SK-N-SH (cell line): ENCODE measurements around the gene FDX1. TPM values are rescaled to one million over a fixed set of nuclear protein-coding genes. Genes with fewer than 3 reads are reported as not detected.

Experiments used
- CTCF ChIA-PET: fragments of 300-600, 350-600 bp; formaldehyde crosslinking; extraction: SDS; loops from one replicate; lab custom pipeline; 2021; lab: Yijun Ruan, JAX
- POLR2A ChIA-PET: fragments of 350-600 bp; sonication (Branson Sonifier 250); formaldehyde crosslinking; extraction: SDS; loops from one replicate; lab custom pipeline; 2020; ENCODE audit warnings: antibody characterized with exemption, inconsistent platforms; lab: Yijun Ruan, JAX
- DNase-seq: peaks from one replicate; pipeline ENCODE4 v3.0.0; 2012
- H2AFZ ChIP-seq: fragments of 200-600 bp; sonication (generic); 2 replicates; pipeline ENCODE4 v1.8.1; 2016; ENCODE audit warnings: antibody characterized with exemption, mild to moderate bottlenecking, low read depth
- H3F3A ChIP-seq: fragments of 200-600 bp; sonication (generic); replicated peaks from 2 replicates; pipeline ENCODE3; 2016; ENCODE audit warnings: antibody characterized with exemption, mild to moderate bottlenecking; ENCODE audit not compliant: insufficient read depth
- H3K27ac ChIP-seq, 2 experiments: fragments of 200-500 bp in 1 of 2; fragments of 200-600 bp in 1 of 2; sonication (Bioruptor generic) in 1 of 2; sonication (generic), shearing (Covaris generic) in 1 of 2; 2 replicates each; pipeline versions ENCODE4 v1.5.1 to v1.6.1; 2014 to 2016; ENCODE audit warnings: low read depth in 2 of 2, inconsistent platforms in 1 of 2, low read length in 1 of 2, mild to moderate bottlenecking in 1 of 2, mixed read lengths in 1 of 2
- H3K27me3 ChIP-seq: fragments of 200-600 bp; sonication (generic), shearing (Covaris generic); 2 replicates; pipeline ENCODE4 v1.6.1; 2016; ENCODE audit warnings: mixed run types; ENCODE audit not compliant: insufficient read depth
- H3K36me3 ChIP-seq, 2 experiments: fragments of 200-500 bp in 1 of 2; fragments of 200-600 bp in 1 of 2; sonication (Bioruptor generic) in 1 of 2; sonication (generic) in 1 of 2; replicated peaks in 1 of 2; 2 replicates each; pipeline versions ENCODE3 to v1.5.1; 2014 to 2016; ENCODE audit warnings: low read length in 1 of 2, mild to moderate bottlenecking in 1 of 2; ENCODE audit not compliant: insufficient read depth in 2 of 2, control insufficient read depth in 1 of 2
- H3K4me1 ChIP-seq, 2 experiments: fragments of 200-500 bp in 1 of 2; fragments of 200-600 bp in 1 of 2; sonication (Bioruptor generic) in 1 of 2; sonication (generic), shearing (Covaris generic) in 1 of 2; 2 replicates each; pipeline versions ENCODE4 v1.5.1 to v1.6.1; 2014 to 2016; ENCODE audit warnings: low read depth in 1 of 2, low read length in 1 of 2, mixed run types in 1 of 2; ENCODE audit not compliant: insufficient read depth in 2 of 2, control insufficient read depth in 1 of 2
- H3K4me2 ChIP-seq: fragments of 200-600 bp; sonication (generic), shearing (Covaris generic); 2 replicates; pipeline ENCODE4 v1.6.1; 2017; ENCODE audit warnings: mixed run types
- H3K4me3 ChIP-seq, 2 experiments: fragments of 200-500 bp in 1 of 2; fragments of 200-600 bp in 1 of 2; sonication (Bioruptor generic) in 1 of 2; sonication (generic), shearing (Covaris generic) in 1 of 2; 2 replicates each; pipeline versions ENCODE4 v1.5.1 to v1.8.1; 2014 to 2016; ENCODE audit warnings: low read depth in 2 of 2, inconsistent platforms in 1 of 2, low read length in 1 of 2, mild to moderate bottlenecking in 1 of 2, mixed read lengths in 1 of 2, moderate library complexity in 1 of 2
- H3K79me2 ChIP-seq: fragments of 200-600 bp; sonication (generic); 2 replicates; pipeline ENCODE4 v1.8.1; 2017; ENCODE audit warnings: mild to moderate bottlenecking; ENCODE audit not compliant: insufficient read depth
- H3K9ac ChIP-seq: fragments of 200-600 bp; sonication (generic); 2 replicates; pipeline ENCODE4 v1.6.1; 2017; ENCODE audit warnings: mixed run types
- H3K9me2 ChIP-seq: fragments of 200-600 bp; sonication (generic); 2 replicates; pipeline ENCODE4 v1.6.1; 2017; ENCODE audit warnings: mixed run types
- H3K9me3 ChIP-seq: fragments of 200-600 bp; sonication (generic); 2 replicates; pipeline ENCODE4 v1.6.1; 2017; ENCODE audit warnings: mixed run types, mild to moderate bottlenecking, moderate library complexity
- H4K20me1 ChIP-seq: fragments of 200-600 bp; sonication (generic); 2 replicates; pipeline ENCODE4 v1.6.1; 2017; ENCODE audit warnings: mild to moderate bottlenecking, mixed run types; ENCODE audit not compliant: insufficient read depth
- CHD2 ChIP-seq: fragments of 150-350 bp; IDR thresholded peaks from 2 replicates; pipeline ENCODE4 v1.6.1; 2018; ENCODE audit warnings: low read length; ENCODE audit not compliant: partially characterized antibody
- ELF1 ChIP-seq: IDR thresholded peaks from 2 replicates; pipeline ENCODE4 v1.4.0; 2012
- EZH2phosphoT487 ChIP-seq: fragments of 200-600 bp; sonication (generic); IDR thresholded peaks from 2 replicates; pipeline ENCODE4 v1.6.1; 2017; ENCODE audit warnings: low read depth, mixed run types, mild to moderate bottlenecking, antibody characterized with exemption, moderate library complexity, borderline replicate concordance
- JUND ChIP-seq: IDR thresholded peaks from 2 replicates; pipeline ENCODE4 v1.4.0; 2012
- MXI1 ChIP-seq: IDR thresholded peaks from 2 replicates; pipeline ENCODE4 v1.6.1; 2012; ENCODE audit warnings: mild to moderate bottlenecking, low read depth, low read length, improper control_type of control experiment
- NRF1 ChIP-seq: IDR thresholded peaks from 2 replicates; pipeline ENCODE4 v1.6.1; 2012; ENCODE audit warnings: low read depth, mild to moderate bottlenecking, low read length
- POLR2AphosphoS5 ChIP-seq: IDR thresholded peaks from 2 replicates; pipeline ENCODE4 v1.6.1; 2012; ENCODE audit warnings: low read depth, low read length
- RAD21 ChIP-seq: IDR thresholded peaks from 2 replicates; pipeline ENCODE4 v1.6.1; 2012; ENCODE audit warnings: mild to moderate bottlenecking, low read length
- RCOR1 ChIP-seq: fragments of 150-350 bp; IDR thresholded peaks from 2 replicates; pipeline ENCODE4 v1.6.1; 2017; ENCODE audit warnings: antibody characterized with exemption, low read length
- SIN3A ChIP-seq: IDR thresholded peaks from 2 replicates; pipeline ENCODE4 v1.6.1; 2012; ENCODE audit warnings: low read depth, mild to moderate bottlenecking, low read length, moderate library complexity, borderline replicate concordance
- TEAD4 ChIP-seq: IDR thresholded peaks from 2 replicates; pipeline ENCODE4 v1.4.0; 2012; ENCODE audit warnings: mild to moderate bottlenecking, borderline replicate concordance; ENCODE audit not compliant: insufficient read depth
- YY1 ChIP-seq: IDR thresholded peaks from 2 replicates; pipeline ENCODE4 v1.4.0; 2012; ENCODE audit warnings: low read depth, mild to moderate bottlenecking
- WGBS: methylation state at CpG from one replicate; pipeline ENCODE4 v1.1.6; 2017; ENCODE audit warnings: low lambda C conversion rate; 5-methylcytosine and 5-hydroxymethylcytosine counted together
- polyA plus RNA-seq, 3 experiments: library from polyadenylated mRNA; depleted of rRNA; stranded (reverse); fragments of >200 nt; gene quantifications; 2 replicates each; pipeline ENCODE4 v1.2.3, GENCODE V29; 2012
- TF ChIP-seq, protein P1 (sequence below): IDR thresholded peaks from 2 replicates; pipeline ENCODE4 v1.4.0; 2012; ENCODE audit warnings: low read depth, borderline replicate concordance
- TF ChIP-seq, protein P2 (sequence below): IDR thresholded peaks from 2 replicates; pipeline ENCODE4 v1.4.0; 2012; ENCODE audit warnings: low read depth
- TF ChIP-seq, protein P3 (sequence below): fragments of 150-350 bp; IDR thresholded peaks from 2 replicates; pipeline ENCODE4 v1.6.1; 2016; ENCODE audit warnings: mild to moderate bottlenecking, low read depth, low read length

Gene FDX1
- polyA plus RNA-seq, 1 of the 3 experiments (the other 2 are of a cell fraction), result 4.0 TPM

DNA sequence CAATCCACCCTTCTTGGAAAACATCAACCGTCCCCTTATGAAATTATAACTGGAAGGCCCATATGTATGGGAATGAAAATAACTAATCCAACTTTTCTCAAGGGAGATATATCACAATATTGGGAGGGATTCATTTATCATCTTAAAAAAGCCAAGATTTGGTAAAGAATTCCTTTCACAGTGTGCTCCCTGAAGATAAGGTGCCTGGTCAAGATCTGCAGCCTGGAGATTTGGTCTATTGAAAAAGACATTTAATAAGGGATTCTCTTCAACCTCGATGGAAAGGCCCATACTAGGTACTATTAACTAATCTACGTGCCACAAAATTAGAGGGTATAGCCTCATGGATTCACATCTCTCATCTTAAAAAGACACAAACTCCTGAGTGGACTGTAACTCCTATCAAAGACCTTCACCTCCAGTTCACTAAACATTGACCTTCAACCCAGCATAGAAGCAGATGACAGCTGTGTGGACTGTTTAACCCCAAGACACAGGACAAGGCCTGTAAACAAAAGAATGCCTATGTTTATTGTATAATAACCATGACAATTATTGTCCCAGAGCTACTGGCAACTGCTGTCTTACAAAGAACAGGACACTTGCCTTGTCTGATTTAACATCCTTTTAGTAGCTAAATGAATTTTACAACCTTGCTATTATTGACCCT is 4.8 kb upstream of the FDX1 start:
- H3K9me2 ChIP-seq, result no peaks in the 10 kb centered on the region
- H3K4me1 ChIP-seq, result peaks cover 0 to 3% of the 10 kb centered on the region in 2 experiments; a peak in 2 of 4 replicates
- no peaks in the 10 kb centered on the region for H3K36me3 ChIP-seq
- TF ChIP-seq JUND (no peak), NRF1 (no peak), SIN3A (no peak), CHD2 (no peak), YY1 (no peak), RAD21 (no peak), ELF1 (no peak), RCOR1 (no peak), EZH2phosphoT487 (no peak), TEAD4 (no peak), MXI1 (no peak), POLR2AphosphoS5 (no peak)
- TF ChIP-seq, protein P1, sequence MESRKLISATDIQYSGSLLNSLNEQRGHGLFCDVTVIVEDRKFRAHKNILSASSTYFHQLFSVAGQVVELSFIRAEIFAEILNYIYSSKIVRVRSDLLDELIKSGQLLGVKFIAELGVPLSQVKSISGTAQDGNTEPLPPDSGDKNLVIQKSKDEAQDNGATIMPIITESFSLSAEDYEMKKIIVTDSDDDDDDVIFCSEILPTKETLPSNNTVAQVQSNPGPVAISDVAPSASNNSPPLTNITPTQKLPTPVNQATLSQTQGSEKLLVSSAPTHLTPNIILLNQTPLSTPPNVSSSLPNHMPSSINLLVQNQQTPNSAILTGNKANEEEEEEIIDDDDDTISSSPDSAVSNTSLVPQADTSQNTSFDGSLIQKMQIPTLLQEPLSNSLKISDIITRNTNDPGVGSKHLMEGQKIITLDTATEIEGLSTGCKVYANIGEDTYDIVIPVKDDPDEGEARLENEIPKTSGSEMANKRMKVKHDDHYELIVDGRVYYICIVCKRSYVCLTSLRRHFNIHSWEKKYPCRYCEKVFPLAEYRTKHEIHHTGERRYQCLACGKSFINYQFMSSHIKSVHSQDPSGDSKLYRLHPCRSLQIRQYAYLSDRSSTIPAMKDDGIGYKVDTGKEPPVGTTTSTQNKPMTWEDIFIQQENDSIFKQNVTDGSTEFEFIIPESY, result no peak
- TF ChIP-seq, protein P2, sequence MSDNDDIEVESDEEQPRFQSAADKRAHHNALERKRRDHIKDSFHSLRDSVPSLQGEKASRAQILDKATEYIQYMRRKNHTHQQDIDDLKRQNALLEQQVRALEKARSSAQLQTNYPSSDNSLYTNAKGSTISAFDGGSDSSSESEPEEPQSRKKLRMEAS, result no peak
- TF ChIP-seq, protein P3, sequence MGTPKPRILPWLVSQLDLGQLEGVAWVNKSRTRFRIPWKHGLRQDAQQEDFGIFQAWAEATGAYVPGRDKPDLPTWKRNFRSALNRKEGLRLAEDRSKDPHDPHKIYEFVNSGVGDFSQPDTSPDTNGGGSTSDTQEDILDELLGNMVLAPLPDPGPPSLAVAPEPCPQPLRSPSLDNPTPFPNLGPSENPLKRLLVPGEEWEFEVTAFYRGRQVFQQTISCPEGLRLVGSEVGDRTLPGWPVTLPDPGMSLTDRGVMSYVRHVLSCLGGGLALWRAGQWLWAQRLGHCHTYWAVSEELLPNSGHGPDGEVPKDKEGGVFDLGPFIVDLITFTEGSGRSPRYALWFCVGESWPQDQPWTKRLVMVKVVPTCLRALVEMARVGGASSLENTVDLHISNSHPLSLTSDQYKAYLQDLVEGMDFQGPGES, result no peak
- TF ChIP-seq, all 33 proteins: peak for 0
- no peak overlapping the region for H2AFZ ChIP-seq
- POLR2A ChIA-PET, result no interaction called here
- H3K4me2 ChIP-seq, result no peak overlapping the region
- H3K9ac ChIP-seq, result no peak overlapping the region
- peaks cover 9% of the 10 kb centered on the region for H3F3A ChIP-seq
- CTCF ChIA-PET, result interaction anchor here (0.9 to 2.9 kb wide), 3 partner anchors 8 to 224 kb away, joined by 3 to 12 read pairs (median 3); no protein-coding TSS in a partner anchor
- H4K20me1 ChIP-seq, result no peaks in the 10 kb centered on the region
- H3K79me2 ChIP-seq, result no peaks in the 10 kb centered on the region
- no peak overlapping the region for H3K27ac ChIP-seq
- 45% methylated on average over 3 of the region's 3 CpGs for WGBS
- H3K4me3 ChIP-seq, result no peak overlapping the region
- H3K27me3 ChIP-seq, result no peaks in the 10 kb centered on the region
- no peaks in the 10 kb centered on the region for H3K9me3 ChIP-seq
- DNase-seq, result no peak
